ENCODE results near the gene TTC32. TPM values are rescaled to one million over a fixed set of nuclear protein-coding genes. Genes with fewer than 3 reads are reported as not detected.

TTC32 gene
- total RNA-seq, 3 donors from 2014 or later: 16.7 to 35.1 (median 17.8) TPM

DNA sequence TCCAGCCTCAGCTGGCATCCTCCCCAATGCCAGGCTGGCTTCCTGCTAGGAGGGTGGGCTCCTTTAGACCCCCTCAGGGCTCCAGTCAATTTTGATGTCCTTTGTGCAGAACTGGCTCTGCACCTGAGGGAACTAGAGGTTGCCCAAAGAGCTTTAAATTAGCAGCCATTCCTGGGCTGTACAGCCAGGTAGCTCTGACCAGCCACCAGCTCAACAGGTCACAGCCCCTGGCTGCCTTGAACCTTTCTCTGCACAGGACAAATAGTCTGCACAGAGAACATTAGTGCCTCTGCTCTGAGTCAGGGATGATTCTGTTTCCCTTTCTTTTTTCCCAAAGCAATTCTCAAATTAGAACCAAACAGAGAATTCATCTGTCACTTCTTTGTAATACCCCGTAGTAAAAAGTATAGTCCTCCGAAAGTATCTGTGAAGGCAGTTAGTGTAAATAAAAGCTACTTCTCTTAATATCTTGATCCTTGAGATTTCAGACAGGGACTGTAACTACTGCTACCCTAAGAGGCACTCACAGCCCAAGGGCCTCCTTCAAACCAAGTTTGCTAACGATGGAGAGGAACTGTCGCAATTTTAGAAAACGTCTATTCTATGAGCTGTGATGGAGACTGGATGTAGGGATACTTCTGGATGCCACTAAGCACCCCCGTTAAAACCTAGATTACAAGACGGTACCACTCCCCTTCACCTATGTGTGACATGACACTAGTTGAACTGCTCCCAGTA lies 3.0 kb downstream of the TTC32 start:
- Histone ChIP-seq H3K9me3 (no peaks in the 10 kb centered on the region), H3K4me3 (peak overlapping the region in 1 of 3 donors; percentile 30), H3K36me3 (no peaks in the 10 kb centered on the region), H3K4me1 (peaks cover 0 to 14% of the 10 kb centered on the region in 2 donors), H3K27ac (no peak overlapping the region), H3K27me3 (no peaks in the 10 kb centered on the region)
- no peak for TF ChIP-seq POLR2AphosphoS5 (IDR thresholded peaks at IDR 0.05)
- TF ChIP-seq, protein P1, sequence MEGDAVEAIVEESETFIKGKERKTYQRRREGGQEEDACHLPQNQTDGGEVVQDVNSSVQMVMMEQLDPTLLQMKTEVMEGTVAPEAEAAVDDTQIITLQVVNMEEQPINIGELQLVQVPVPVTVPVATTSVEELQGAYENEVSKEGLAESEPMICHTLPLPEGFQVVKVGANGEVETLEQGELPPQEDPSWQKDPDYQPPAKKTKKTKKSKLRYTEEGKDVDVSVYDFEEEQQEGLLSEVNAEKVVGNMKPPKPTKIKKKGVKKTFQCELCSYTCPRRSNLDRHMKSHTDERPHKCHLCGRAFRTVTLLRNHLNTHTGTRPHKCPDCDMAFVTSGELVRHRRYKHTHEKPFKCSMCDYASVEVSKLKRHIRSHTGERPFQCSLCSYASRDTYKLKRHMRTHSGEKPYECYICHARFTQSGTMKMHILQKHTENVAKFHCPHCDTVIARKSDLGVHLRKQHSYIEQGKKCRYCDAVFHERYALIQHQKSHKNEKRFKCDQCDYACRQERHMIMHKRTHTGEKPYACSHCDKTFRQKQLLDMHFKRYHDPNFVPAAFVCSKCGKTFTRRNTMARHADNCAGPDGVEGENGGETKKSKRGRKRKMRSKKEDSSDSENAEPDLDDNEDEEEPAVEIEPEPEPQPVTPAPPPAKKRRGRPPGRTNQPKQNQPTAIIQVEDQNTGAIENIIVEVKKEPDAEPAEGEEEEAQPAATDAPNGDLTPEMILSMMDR (IDR thresholded peaks at IDR 0.05): no peak
- TF ChIP-seq POLR2A (IDR thresholded peaks at IDR 0.05): no peak
- no peak for DNase-seq (ENCODE audit: low spot score in 2 of 2)
- intact Hi-C loops (cut with DNase I; ENCODE audit: low total_unique reads): no loop called here

DNA sequence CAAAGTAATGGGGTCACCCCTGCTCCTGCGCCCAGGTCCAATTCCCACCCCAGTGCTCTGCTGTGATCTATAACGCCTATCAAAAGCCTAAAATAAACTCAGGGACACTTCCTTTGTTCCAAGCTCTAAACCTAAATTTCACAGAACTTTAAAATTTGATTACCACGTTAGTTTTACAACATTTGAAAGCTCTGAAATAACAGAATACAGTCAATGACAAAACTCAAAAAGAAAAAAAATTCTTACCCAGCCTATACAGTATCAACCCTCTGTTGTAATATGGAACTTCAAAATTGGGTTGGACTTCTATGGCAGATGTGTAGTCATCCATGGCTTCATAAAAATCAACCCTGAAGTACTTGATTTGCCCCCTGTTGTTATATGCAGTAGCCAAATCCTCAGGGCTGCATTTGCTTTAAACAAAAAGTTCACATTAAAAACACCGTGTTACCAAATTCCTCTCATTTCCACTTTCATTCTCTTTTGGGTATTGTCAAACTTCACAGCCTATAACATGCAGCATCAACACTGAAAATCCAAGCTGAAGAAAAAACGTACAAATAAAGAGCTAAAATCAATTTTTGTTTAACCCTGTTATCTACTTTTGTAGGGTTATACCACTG lies 4.0 kb downstream of the TTC32 start:
- TF ChIP-seq POLR2AphosphoS5 (IDR thresholded peaks at IDR 0.05) (no peak), POLR2A (IDR thresholded peaks at IDR 0.05) (no peak)
- TF ChIP-seq, protein P1 (IDR thresholded peaks at IDR 0.05): no peak
- Histone ChIP-seq H3K36me3 (no peaks in the 10 kb centered on the region), H3K27ac (no peak overlapping the region), H3K4me1 (peaks cover 0 to 12% of the 10 kb centered on the region in 2 donors), H3K9me3 (no peaks in the 10 kb centered on the region), H3K4me3 (peak overlapping the region in 1 of 3 donors; percentile 30), H3K27me3 (no peaks in the 10 kb centered on the region)
- no peak for DNase-seq (ENCODE audit: low spot score in 2 of 2)
- intact Hi-C loops (cut with DNase I; ENCODE audit: low total_unique reads): no loop called here

DNA sequence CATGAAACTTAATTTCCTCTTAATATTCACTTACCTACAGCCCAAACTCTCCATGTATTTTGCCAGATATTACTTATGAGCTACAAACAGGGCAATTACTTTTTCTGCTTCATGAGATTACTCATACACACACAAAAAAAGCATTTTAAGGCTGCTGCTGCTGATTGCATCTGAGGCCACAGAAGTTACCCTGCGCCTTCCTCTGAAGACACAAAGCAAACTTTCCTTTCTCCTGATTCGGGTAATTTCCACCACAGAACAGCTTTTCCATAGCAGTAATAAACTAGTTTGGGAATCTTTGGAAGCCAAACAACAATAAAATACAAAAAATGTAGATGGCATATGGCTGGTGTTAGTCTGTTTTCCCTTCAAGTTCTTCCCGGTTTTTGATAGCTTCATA lies 6.2 kb downstream of the TTC32 start:
- H3K27me3 ChIP-seq: no peaks in the 10 kb centered on the region
- H3K36me3 ChIP-seq: no peaks in the 10 kb centered on the region
- peaks cover 0 to 11% of the 10 kb centered on the region in 2 donors for H3K4me1 ChIP-seq
- no peaks in the 10 kb centered on the region for H3K9me3 ChIP-seq
- DNase-seq (ENCODE audit: low spot score in 2 of 2): no peak
- H3K27ac ChIP-seq: no peak overlapping the region
- TF ChIP-seq POLR2A (IDR thresholded peaks at IDR 0.05): no peak
- no peak for TF ChIP-seq POLR2AphosphoS5 (IDR thresholded peaks at IDR 0.05)
- TF ChIP-seq, protein P1 (IDR thresholded peaks at IDR 0.05): no peak
- H3K4me3 ChIP-seq: no peak overlapping the region
- intact Hi-C loops (cut with DNase I; ENCODE audit: low total_unique reads): no loop called here

DNA sequence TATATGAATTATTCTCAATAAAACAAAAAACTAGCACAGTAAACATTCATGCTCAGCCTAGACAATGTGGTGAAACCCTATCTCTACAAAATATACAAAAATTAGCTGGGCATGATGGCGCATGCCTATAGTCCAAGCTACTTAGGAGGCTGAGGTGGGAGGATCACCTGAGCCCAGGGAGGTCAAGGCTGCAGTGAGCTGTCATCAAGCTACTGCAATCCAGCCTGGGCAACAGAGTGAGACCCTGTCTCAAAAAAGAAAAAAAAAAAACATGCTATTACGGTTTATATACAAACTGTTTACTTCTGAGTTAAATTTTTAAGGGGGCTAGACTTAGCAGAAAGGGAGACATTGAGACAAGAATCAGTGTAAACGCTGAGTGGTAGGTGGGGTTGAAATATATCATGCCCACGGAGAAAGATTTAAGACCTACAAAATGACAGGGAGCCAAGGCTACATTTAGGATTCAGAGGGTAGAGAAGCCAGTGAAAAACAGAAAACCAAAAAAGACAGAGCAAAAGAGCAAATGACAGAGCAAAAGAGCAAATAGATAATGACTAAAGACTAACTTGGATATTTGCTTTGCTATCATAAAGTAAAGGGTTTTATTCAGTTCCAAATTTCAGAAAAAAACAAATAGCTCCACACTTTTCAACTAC lies 7.5 kb downstream of the TTC32 start:
- H3K36me3 ChIP-seq: no peaks in the 10 kb centered on the region
- H3K9me3 ChIP-seq: no peaks in the 10 kb centered on the region
- H3K4me3 ChIP-seq: no peak overlapping the region
- H3K27me3 ChIP-seq: no peaks in the 10 kb centered on the region
- no peak for DNase-seq (ENCODE audit: low spot score in 2 of 2)
- no peak overlapping the region for H3K27ac ChIP-seq
- intact Hi-C loops (cut with DNase I; ENCODE audit: low total_unique reads): no loop called here
- TF ChIP-seq POLR2A (IDR thresholded peaks at IDR 0.05): no peak
- TF ChIP-seq POLR2AphosphoS5 (IDR thresholded peaks at IDR 0.05): no peak
- TF ChIP-seq, protein P1 (IDR thresholded peaks at IDR 0.05): no peak
- peaks cover 0 to 11% of the 10 kb centered on the region in 2 donors for H3K4me1 ChIP-seq

Data from breast epithelium (tissue), 4 donors.